Activated B cell treated with CpG ODN at 0.5 μM for 24 hours (primary cell): ENCODE results near the gene B4GALT7. TPM values are rescaled to one million over a fixed set of nuclear protein-coding genes. Genes with fewer than 3 reads are reported as not detected.

Source experiments
- ATAC-seq: fragments of 200-7000 bp; cut with Tn5 transposase; one replicate; pipeline ENCODE4 v1.10.0; 2021; ENCODE audit warnings: low read depth, mild to moderate bottlenecking, moderate library complexity
- CTCF ChIA-PET: fragments of 350-600 bp; sonication (Branson Sonifier 250); formaldehyde crosslinking; loops from one replicate; lab custom pipeline; 2021; ENCODE audit warnings: antibody characterized with exemption; lab: Charles Lee
- POLR2A ChIA-PET: fragments of 350-600 bp; sonication (Branson Sonifier 250); formaldehyde crosslinking; loops from one replicate; lab custom pipeline; 2021; ENCODE audit warnings: antibody characterized with exemption; lab: Charles Lee
- DNase-seq: peaks from one replicate; pipeline ENCODE4 v3.0.0; 2022
- H3K27ac Mint-ChIP-seq: one replicate; pipeline ENCODE4 v1.8.0; 2020; ENCODE audit warnings: mixed read lengths
- H3K27me3 Mint-ChIP-seq: one replicate; pipeline ENCODE4 v1.8.0; 2021; ENCODE audit warnings: mixed read lengths
- H3K36me3 Mint-ChIP-seq: one replicate; pipeline ENCODE4 v1.8.0; 2021; ENCODE audit warnings: low read depth, mixed read lengths
- H3K4me1 Mint-ChIP-seq: one replicate; pipeline ENCODE4 v1.8.0; 2021; ENCODE audit warnings: mixed read lengths
- H3K4me3 Mint-ChIP-seq: one replicate; pipeline ENCODE4 v1.8.0; 2020; ENCODE audit warnings: mild to moderate bottlenecking, mixed read lengths
- H3K9me3 Mint-ChIP-seq: one replicate; pipeline ENCODE4 v1.8.0; 2020; ENCODE audit warnings: mixed read lengths
- intact Hi-C: fragments of 100-400 bp; cut with micrococcal nuclease; formaldehyde crosslinking; loops from one replicate; pipeline ENCODE4 v1.15.1; 2024
- total RNA-seq: library from RNA; stranded (reverse); gene quantifications from 2 replicates; pipeline ENCODE4 v1.2.3, GENCODE V29; 2022
- TF ChIP-seq, protein P1 (sequence below): fragments of 200-600 bp; IDR thresholded peaks from one replicate; pipeline ENCODE4 v1.8.0; 2022; ENCODE audit warnings: antibody characterized with exemption, mild to moderate bottlenecking

B4GALT7 gene
- total RNA-seq, 1 donor from 2014 or later = 42.3 TPM

DNA sequence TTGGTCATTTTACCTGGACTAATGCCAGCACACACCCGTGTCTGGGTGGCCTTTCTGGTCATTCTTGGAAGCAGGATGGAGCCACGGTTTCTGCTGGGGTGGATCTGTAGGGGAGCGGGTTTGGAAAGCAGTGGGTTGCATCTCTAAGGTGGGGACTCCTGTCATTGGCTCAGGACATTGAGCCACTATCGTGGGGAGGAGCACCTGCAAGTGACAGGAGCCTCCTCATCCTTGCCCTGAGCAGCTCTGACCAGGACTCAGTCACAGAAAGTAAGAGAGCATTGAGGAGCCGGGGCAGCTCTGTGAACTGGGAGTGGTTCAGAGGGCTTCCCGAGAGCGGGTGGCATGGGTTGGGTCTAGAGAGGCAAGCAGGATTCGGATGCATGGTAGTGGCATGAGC is 3.7 kb downstream of the B4GALT7 start:
- H3K4me1 Mint-ChIP-seq = peaks cover 43% of the 10 kb centered on the region
- ATAC-seq (no peak), DNase-seq (no peak)
- TF ChIP-seq, protein P1, sequence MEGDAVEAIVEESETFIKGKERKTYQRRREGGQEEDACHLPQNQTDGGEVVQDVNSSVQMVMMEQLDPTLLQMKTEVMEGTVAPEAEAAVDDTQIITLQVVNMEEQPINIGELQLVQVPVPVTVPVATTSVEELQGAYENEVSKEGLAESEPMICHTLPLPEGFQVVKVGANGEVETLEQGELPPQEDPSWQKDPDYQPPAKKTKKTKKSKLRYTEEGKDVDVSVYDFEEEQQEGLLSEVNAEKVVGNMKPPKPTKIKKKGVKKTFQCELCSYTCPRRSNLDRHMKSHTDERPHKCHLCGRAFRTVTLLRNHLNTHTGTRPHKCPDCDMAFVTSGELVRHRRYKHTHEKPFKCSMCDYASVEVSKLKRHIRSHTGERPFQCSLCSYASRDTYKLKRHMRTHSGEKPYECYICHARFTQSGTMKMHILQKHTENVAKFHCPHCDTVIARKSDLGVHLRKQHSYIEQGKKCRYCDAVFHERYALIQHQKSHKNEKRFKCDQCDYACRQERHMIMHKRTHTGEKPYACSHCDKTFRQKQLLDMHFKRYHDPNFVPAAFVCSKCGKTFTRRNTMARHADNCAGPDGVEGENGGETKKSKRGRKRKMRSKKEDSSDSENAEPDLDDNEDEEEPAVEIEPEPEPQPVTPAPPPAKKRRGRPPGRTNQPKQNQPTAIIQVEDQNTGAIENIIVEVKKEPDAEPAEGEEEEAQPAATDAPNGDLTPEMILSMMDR = no peak
- CTCF ChIA-PET = no interaction called here
- no peaks in the 10 kb centered on the region for H3K27me3 Mint-ChIP-seq
- intact Hi-C loops = loop anchor here (10.0 kb wide), 1 partner anchor 551 kb away; the partner anchor contains the start of gene NHP2
- POLR2A ChIA-PET = no interaction called here
- no peak overlapping the region for H3K27ac Mint-ChIP-seq
- no peak overlapping the region for H3K4me3 Mint-ChIP-seq
- H3K36me3 Mint-ChIP-seq = peaks cover 30% of the 10 kb centered on the region
- no peaks in the 10 kb centered on the region for H3K9me3 Mint-ChIP-seq

DNA sequence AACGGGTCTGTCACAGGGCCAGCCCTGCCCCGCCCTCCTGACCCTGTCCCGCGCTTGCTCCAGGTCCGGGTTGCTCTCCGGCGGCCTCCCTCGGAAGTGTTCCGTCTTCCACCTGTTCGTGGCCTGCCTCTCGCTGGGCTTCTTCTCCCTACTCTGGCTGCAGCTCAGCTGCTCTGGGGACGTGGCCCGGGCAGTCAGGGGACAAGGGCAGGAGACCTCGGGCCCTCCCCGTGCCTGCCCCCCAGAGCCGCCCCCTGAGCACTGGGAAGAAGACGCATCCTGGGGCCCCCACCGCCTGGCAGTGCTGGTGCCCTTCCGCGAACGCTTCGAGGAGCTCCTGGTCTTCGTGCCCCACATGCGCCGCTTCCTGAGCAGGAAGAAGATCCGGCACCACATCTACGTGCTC is 4.2 kb downstream of the B4GALT7 start:
- H3K4me1 Mint-ChIP-seq = peaks cover 39% of the 10 kb centered on the region
- TF ChIP-seq, protein P1 = no peak
- ChIA-PET CTCF (no interaction called here), POLR2A (no interaction called here)
- DNase-seq = no peak
- peaks cover 32% of the 10 kb centered on the region for H3K36me3 Mint-ChIP-seq
- no peak for ATAC-seq
- H3K27me3 Mint-ChIP-seq = no peaks in the 10 kb centered on the region
- no peaks in the 10 kb centered on the region for H3K9me3 Mint-ChIP-seq
- H3K4me3 Mint-ChIP-seq = no peak overlapping the region
- H3K27ac Mint-ChIP-seq = no peak overlapping the region
- intact Hi-C loops = loop anchor here (10.0 kb wide), 1 partner anchor 551 kb away; the partner anchor contains the start of gene NHP2

DNA sequence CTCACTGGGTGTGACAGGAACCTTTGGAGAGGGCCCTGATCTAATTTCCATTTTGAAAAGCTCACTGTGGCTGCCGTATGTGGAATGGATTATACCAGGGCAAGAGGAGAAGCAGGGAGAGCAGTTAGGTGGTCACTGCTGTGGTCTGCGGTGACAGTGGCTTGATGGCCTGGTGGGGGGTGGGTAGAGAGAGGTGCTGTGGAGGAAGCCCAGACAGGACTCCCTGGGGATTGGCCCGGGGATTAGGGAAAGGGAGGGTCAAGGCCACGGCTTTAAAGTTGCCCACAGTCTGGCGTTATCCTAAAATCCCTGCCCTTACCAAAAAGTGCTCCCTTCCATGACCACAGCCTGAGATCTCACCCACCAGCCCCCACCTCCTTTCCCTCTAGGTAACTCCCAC is 4.7 kb downstream of the B4GALT7 start:
- TF ChIP-seq, protein P1 = no peak
- H3K27ac Mint-ChIP-seq = peak overlapping the region; percentile 3
- intact Hi-C loops = loop anchor here (10.0 kb wide), 1 partner anchor 550 kb away; the partner anchor contains the start of gene NHP2
- H3K4me3 Mint-ChIP-seq = no peak overlapping the region
- no peak for DNase-seq
- peaks cover 36% of the 10 kb centered on the region for H3K36me3 Mint-ChIP-seq
- H3K4me1 Mint-ChIP-seq = peaks cover 37% of the 10 kb centered on the region
- ATAC-seq = no peak
- no peaks in the 10 kb centered on the region for H3K27me3 Mint-ChIP-seq
- POLR2A ChIA-PET = no interaction called here
- CTCF ChIA-PET = no interaction called here
- H3K9me3 Mint-ChIP-seq = no peaks in the 10 kb centered on the region

DNA sequence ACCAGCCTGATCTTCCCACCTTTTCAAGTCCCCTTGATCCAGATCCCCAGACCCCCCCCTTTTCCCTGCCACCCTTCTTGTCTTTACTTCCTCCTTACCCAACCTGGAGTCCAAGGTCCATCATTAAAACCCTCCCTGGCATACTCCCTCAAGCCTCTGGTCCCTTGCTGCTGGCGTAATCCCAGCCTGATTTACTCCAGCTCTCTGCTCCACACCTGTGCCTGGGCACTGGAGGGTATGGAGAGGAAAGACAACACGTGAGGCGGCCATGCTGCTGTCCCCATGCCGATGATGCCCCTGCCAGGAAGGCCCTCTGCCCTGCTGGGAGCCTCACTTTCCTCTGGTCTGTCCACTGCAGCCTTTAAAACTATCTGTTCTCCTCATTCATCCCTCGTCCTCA is 5.1 kb downstream of the B4GALT7 start:
- TF ChIP-seq, protein P1 = no peak
- POLR2A ChIA-PET = no interaction called here
- intact Hi-C loops = loop anchor here (10.0 kb wide), 1 partner anchor 550 kb away; the partner anchor contains the start of gene NHP2

DNA sequence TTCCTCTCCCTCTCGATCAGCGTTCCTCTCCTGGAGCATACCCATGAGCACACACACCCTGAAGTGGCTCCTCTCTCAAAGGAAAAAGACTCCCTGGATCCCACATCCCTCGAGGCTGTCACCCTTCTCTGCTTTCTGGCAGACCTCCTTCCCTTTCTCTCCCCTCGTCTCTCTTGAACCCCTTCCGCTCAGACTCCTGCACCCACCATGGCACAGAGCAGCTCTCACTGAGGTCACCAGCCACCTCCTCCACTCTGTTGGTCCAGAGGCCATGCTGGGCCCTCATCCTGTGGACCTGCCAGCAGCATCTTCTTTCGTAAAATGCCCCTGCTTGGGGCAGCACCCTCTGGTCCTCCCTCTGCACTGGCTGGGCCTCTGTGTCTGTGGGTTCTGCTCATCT is 5.7 kb downstream of the B4GALT7 start:
- no peak overlapping the region for H3K27ac Mint-ChIP-seq
- peaks cover 33% of the 10 kb centered on the region for H3K4me1 Mint-ChIP-seq
- ChIA-PET POLR2A (no interaction called here), CTCF (no interaction called here)
- H3K27me3 Mint-ChIP-seq = no peaks in the 10 kb centered on the region
- peaks cover 40% of the 10 kb centered on the region for H3K36me3 Mint-ChIP-seq
- ATAC-seq (no peak), DNase-seq (no peak)
- TF ChIP-seq, protein P1 = no peak
- intact Hi-C loops = loop anchor here (2.0 to 10.0 kb wide), 2 partner anchors 457 to 549 kb away; partner anchors contain the start of gene NHP2
- no peak overlapping the region for H3K4me3 Mint-ChIP-seq
- no peaks in the 10 kb centered on the region for H3K9me3 Mint-ChIP-seq

More for the DNA sequence above, 5.1 kb downstream of the B4GALT7 start:
- Mint-ChIP-seq H3K9me3 (no peaks in the 10 kb centered on the region), H3K4me1 (peaks cover 37% of the 10 kb centered on the region), H3K27ac (peak overlapping the region; percentile 3), H3K27me3 (no peaks in the 10 kb centered on the region), H3K4me3 (no peak overlapping the region), H3K36me3 (peaks cover 38% of the 10 kb centered on the region)
- CTCF ChIA-PET = no interaction called here
- DNase-seq (no peak), ATAC-seq (no peak)
